ENCODE results near the gene PDZD2. TPM values are rescaled to one million over a fixed set of nuclear protein-coding genes. Genes with fewer than 3 reads are reported as not detected.
A peak's percentile ranks its signal among the peaks of the same experiment; 100 is the strongest.
"Not testable (repeated sequence)": the region's sequence is repeated elsewhere in the genome, so short reads cannot be mapped to it uniquely, and the experiment has no call there.

The PDZD2 gene
- total RNA-seq, 8 experiments from 2014 or later, result 1.6 to 6.9 (median 3.2) TPM

DNA sequence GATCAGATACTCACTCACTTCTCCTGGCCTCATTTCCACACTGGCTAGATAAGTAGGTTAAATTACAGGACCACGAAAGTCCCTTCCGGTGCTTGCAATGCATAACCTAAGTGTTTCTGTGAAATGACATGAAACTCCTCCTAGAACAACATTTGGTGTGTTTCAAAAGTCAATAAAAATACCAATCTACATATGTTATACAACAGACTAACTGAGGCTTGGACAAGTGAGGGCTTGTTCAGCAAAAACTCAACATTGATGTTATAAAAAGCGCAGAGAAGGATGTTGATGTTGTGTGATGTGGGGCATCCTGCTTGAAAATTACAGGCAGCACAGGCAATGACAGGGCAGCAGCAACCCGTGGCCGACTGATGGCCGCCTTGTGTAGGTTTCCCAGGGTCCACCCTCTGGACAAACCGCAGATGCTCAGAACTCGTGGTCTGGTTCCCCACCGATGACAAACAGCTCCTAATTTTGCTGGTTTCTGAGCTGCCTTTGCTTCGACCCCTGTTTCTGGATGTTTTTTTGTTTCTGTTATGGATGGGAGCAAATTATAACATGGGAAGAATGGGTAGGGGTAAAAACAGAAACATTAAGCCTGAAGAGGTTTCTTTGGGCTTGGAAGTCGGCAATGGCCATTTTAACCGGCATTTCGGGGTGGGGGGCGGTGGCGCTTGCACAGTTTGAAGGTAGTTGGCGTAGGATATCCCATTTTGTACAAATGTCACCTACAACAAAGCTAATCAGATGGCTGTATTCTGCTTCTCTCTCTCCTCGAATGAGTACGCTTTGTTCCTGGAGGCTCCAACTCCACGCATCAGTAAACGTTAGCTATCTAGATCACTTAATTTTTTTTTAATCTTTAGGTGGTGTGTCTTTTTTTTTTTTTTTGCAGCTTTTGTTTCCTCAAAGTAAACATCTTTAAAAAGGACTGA, 116.1 kb downstream of the PDZD2 start:
- Histone ChIP-seq H3K4me1 (replicated peaks in 1 of 2) (no peaks in the 10 kb centered on the region), H3K4me3 (no peak overlapping the region), H3K27ac (no peak overlapping the region)
- no peak for ATAC-seq (replicated peaks in 6 of 8)
- in situ Hi-C loops (cut with MboI; ENCODE audit: low pct_unique_long_range_greater_than_20kb in 2 of 9, low sequenced_read_pairs in 9 of 9, unreplicated experiment in 9 of 9), result no loop called here
- 66 to 93% (median 83%) methylated on average over 3 to 16 of the region's 20 CpGs for WGBS, 10 experiments

DNA sequence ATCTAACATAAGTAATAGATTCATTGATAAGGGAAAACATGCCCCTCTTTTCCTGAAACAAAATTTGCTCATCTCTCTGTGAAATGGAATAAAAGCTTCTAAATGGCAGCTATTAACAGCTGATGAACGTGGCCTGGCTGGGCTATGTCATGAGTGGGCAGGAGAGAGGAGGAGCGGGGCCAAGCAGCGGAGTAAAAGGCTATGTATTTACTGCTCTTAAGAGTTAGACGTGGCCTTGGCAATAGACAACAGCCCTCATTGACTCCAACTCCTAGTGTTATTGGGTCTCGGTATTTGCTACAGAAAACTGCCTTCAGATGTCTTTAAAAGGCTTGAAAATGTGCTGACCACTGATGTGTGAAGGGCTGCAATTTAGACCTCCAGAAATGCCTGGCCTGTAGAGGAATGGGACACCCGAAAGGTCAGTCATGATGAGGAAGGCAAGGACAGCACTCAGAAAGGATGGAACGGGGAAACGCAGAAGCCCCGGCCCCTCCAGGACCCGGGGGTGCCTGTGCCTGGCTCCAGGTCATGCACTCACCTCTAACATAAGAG, 116.8 kb downstream of the PDZD2 start:
- Histone ChIP-seq H3K4me3 (no peak overlapping the region), H3K4me1 (replicated peaks in 1 of 2) (no peaks in the 10 kb centered on the region), H3K27ac (no peak overlapping the region)
- WGBS, 10 experiments, result 0 to 90% (median 79%) methylated on average over 1 to 10 of the region's 10 CpGs; no CpG with 5 or more reads in 1 of the 10 experiments
- in situ Hi-C loops (cut with MboI; ENCODE audit: low pct_unique_long_range_greater_than_20kb in 2 of 9, low sequenced_read_pairs in 9 of 9, unreplicated experiment in 9 of 9), result no loop called here
- no peak for ATAC-seq (replicated peaks in 6 of 8)

DNA sequence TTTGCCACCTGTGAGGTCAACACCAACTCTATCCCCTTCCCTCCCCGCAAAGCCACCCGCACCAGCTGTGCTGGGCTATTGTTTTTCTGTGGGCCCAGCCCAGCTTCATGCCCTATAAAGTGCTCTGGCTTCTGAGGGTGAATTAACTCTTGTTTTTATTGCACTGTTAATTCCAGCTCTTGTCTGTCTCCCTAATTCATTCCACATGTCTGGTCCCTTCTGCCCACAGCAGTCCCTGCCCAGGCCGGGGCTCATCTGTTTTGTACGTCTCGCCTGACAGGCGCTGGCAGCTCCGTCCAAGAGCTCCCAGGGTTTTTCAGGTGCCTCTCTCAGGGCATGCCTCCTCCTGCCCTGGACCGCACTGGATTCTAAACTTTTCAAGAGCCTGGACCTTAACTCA, 118.9 kb downstream of the PDZD2 start:
- ATAC-seq (replicated peaks in 6 of 8), result peak in 2 of 8 experiments; percentile 15 to 55
- Histone ChIP-seq H3K4me1 (replicated peaks in 1 of 2) (no peaks in the 10 kb centered on the region), H3K27ac (no peak overlapping the region), H3K4me3 (no peak overlapping the region)
- in situ Hi-C loops (cut with MboI; ENCODE audit: low pct_unique_long_range_greater_than_20kb in 2 of 9, low sequenced_read_pairs in 9 of 9, unreplicated experiment in 9 of 9), result no loop called here
- WGBS, 10 experiments, result 0 to 92% (median 63%) methylated on average over 2 to 6 of the region's 8 CpGs; no CpG with 5 or more reads in 4 of the 10 experiments

DNA sequence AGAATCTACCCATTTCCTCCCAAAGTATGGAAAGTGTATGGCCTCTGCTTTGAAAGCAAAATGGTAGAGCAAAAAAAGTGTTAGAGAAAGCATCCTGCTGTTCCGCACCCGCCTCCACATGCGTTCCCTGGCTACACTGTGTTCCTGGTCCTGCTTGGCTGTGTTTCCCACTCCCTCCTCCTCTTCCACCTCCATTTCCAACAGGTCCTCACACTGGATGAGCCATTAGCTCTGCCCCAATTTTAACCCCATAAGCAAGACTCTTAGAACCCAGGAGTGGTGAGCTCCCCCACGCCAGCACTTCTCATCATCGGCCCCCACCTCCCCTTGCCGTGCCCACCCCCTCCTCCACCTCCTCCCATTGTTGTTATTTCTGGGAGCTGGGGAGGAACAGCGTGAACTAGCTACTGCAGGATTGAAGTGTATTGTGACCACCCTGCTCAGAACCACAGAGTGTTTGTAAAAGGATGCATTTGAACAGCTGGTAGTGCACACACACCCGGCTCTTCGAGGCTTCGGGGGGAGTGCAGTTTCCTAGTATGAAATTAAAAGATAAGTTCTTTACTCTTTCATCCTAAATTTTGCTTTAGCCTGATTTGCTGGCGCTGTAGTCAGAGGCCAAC, 120.0 kb downstream of the PDZD2 start:
- no peak overlapping the region for H3K27ac ChIP-seq
- WGBS, 10 experiments, result 20 to 100% (median 80%) methylated on average over 1 to 5 of the region's 11 CpGs; no CpG with 5 or more reads in 3 of the 10 experiments
- no peak for ATAC-seq (replicated peaks in 6 of 8)
- in situ Hi-C loops (cut with MboI; ENCODE audit: low pct_unique_long_range_greater_than_20kb in 2 of 9, low sequenced_read_pairs in 9 of 9, unreplicated experiment in 9 of 9), result no loop called here
- H3K4me3 ChIP-seq, result no peak overlapping the region
- H3K4me1 ChIP-seq (replicated peaks in 1 of 2), result no peaks in the 10 kb centered on the region

DNA sequence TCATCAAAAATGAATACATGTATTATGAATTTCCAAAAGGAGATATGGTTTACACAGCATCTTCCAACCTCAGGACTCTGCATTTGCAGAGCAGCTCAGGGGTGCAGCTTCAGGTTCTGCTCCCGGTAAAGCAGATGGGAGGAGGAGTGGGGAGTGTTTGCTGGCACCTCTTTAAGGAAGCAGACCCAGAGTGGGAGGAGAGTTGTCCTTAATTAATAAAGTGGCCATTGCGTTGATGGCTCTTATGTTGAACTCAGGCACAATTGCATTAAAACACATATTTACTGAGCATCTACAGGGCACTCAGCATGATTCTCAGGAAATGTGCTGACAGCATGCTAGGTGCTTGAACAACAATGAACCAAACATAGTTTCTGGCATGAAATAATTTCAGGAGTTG, 121.0 kb downstream of the PDZD2 start:
- in situ Hi-C loops (cut with MboI; ENCODE audit: low pct_unique_long_range_greater_than_20kb in 2 of 9, low sequenced_read_pairs in 9 of 9, unreplicated experiment in 9 of 9), result no loop called here
- Histone ChIP-seq H3K4me3 (no peak overlapping the region), H3K27ac (no peak overlapping the region), H3K4me1 (replicated peaks in 1 of 2) (no peaks in the 10 kb centered on the region)
- no peak for ATAC-seq (replicated peaks in 6 of 8)
- 0 to 100% (median 82%) methylated on average over 1 to 2 of the region's 2 CpGs; no CpG with 5 or more reads in 2 of the 10 experiments for WGBS, 10 experiments

DNA sequence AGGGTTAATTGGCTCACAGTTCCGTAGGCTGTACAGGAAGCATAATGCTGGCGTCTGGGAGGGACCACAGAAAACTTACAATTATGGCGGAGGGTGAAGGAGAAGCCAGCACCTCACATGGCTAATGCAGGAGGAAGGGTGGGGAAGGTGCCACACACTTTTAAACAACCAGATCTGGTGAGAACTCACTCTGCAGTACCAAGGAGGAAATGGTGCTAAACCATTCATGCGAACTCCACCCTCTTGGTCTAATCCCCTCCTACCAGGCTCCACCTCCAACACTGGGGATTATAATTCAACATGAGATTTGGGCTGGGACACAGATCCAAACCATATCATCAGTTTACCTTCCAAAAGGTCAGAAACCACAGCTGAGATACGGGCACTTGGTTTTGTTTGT, 122.9 kb downstream of the PDZD2 start:
- Histone ChIP-seq H3K27ac (no peak overlapping the region), H3K4me3 (no peak overlapping the region), H3K4me1 (replicated peaks in 1 of 2) (no peaks in the 10 kb centered on the region)
- ATAC-seq (replicated peaks in 6 of 8), result no peak
- 0 to 94% (median 35%) methylated on average over 1 to 4 of the region's 5 CpGs; no CpG with 5 or more reads in 3 of the 10 experiments for WGBS, 10 experiments
- in situ Hi-C loops (cut with MboI; ENCODE audit: low pct_unique_long_range_greater_than_20kb in 2 of 9, low sequenced_read_pairs in 9 of 9, unreplicated experiment in 9 of 9), result no loop called here

DNA sequence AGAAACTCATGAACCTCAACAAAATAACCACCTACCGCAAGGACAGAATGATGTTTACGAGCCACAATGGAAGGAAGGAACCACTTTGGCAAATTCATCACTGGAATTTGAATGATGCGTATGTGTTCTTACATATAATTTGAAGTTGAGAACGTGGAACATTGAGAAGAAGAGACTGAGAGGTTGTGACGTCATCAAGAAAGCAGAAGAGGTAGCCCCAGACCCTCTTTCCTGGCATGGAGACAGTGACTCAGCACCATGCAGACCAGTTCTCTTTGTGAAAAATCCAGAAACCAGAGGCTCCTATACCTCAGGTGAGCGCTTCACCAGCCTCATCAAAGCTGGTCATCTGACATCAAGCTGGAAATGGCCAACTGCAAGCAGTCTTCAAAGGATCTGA, 124.5 kb downstream of the PDZD2 start:
- Histone ChIP-seq H3K4me3 (no peak overlapping the region), H3K27ac (no peak overlapping the region), H3K4me1 (replicated peaks in 1 of 2) (no peaks in the 10 kb centered on the region)
- 0 to 100% (median 85%) methylated on average over 1 to 6 of the region's 6 CpGs for WGBS, 10 experiments
- no peak for ATAC-seq (replicated peaks in 6 of 8)
- in situ Hi-C loops (cut with MboI; ENCODE audit: low pct_unique_long_range_greater_than_20kb in 2 of 9, low sequenced_read_pairs in 9 of 9, unreplicated experiment in 9 of 9), result no loop called here

DNA sequence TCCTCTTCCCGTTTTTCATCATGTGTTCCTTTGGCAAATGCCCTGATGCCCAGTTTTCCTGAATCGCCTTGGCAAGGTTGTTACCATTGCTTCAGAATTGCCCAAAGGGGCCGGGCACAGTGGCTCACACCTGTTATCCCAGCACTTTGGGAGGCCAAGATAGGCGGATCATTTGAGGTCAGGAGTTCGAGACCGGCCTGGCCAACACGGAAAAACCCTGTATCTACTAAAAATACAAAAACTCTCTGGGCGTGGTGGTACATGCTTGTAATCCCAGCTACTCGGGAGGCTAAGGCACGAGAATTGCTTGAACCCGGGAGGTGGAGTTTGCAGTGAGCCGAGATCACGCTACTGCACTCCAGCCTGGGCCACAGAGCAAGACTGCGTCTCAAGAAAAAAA, 125.8 kb downstream of the PDZD2 start:
- ATAC-seq (replicated peaks in 6 of 8); H3K27ac ChIP-seq; in situ Hi-C loops (cut with MboI; ENCODE audit: low pct_unique_long_range_greater_than_20kb in 2 of 9, low sequenced_read_pairs in 9 of 9, unreplicated experiment in 9 of 9); H3K4me1 ChIP-seq (replicated peaks in 1 of 2); H3K4me3 ChIP-seq: not testable (repeated sequence)
- 38 to 100% (median 73%) methylated on average over 1 to 12 of the region's 14 CpGs for WGBS, 10 experiments

DNA sequence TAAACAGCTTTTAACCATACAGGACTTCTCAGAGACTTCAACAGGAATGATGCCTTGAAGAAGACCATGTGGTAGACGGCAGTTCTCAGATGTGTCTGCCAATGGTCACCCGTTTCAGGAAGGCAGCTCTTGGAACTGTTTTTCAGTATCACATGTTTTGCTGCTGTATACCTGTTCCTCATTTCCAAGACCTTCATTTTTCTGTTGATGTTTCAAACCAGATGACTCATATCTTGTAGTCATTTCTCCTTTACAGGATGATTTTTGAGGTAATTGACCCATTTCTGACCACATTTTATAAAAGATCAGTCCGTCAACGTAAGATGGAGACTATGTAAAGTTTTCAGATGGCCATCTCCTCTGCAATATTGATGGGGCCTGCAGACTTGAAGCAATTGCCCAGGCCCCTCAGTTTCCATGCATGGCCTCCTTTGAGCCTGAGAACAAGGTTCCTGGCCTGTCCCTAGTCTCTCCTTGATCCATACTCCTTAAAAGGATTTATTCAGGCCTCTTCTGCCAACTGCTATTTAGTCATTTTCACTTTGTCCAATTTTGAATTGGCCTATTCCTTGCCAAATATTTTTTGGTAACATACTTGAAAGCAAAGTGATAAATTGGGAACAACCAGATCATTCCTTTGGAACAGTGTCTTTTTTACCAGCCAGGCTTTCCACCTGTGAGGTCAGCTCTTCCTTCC, 128.6 kb downstream of the PDZD2 start:
- Histone ChIP-seq H3K4me3 (no peak overlapping the region), H3K27ac (no peak overlapping the region), H3K4me1 (replicated peaks in 1 of 2) (peaks cover 8 to 17% of the 10 kb centered on the region in 2 donors)
- WGBS, 10 experiments, result 42 to 100% (median 79%) methylated on average over 1 to 3 of the region's 4 CpGs
- in situ Hi-C loops (cut with MboI; ENCODE audit: low pct_unique_long_range_greater_than_20kb in 2 of 9, low sequenced_read_pairs in 9 of 9, unreplicated experiment in 9 of 9), result no loop called here
- ATAC-seq (replicated peaks in 6 of 8), result no peak

DNA sequence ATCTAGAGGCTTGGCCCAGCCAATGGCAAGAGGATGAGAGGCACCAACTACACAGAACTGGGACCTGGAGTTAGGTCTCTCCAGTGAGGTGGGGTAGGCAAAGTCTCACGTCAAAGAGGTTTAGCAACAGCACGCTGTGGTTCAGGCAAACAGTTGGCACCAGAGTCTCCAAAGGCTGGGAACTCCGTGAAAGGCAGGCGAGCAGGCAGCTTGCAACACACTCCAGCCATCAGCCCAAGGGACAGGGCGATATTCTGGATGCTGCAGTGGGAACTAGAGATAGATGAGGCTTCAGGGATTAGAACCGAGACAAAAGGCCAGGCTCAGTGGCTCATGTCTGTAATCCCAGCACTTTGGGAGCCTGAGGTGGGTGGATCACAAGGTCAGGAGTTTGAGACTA, 129.1 kb downstream of the PDZD2 start:
- ATAC-seq (replicated peaks in 6 of 8), result no peak
- no peak overlapping the region for H3K4me3 ChIP-seq
- peaks cover 8 to 17% of the 10 kb centered on the region in 2 donors for H3K4me1 ChIP-seq (replicated peaks in 1 of 2)
- 0 to 95% (median 83%) methylated on average over 3 to 5 of the region's 6 CpGs; no CpG with 5 or more reads in 5 of the 10 experiments for WGBS, 10 experiments
- in situ Hi-C loops (cut with MboI; ENCODE audit: low pct_unique_long_range_greater_than_20kb in 2 of 9, low sequenced_read_pairs in 9 of 9, unreplicated experiment in 9 of 9), result no loop called here
- H3K27ac ChIP-seq, result no peak overlapping the region

DNA sequence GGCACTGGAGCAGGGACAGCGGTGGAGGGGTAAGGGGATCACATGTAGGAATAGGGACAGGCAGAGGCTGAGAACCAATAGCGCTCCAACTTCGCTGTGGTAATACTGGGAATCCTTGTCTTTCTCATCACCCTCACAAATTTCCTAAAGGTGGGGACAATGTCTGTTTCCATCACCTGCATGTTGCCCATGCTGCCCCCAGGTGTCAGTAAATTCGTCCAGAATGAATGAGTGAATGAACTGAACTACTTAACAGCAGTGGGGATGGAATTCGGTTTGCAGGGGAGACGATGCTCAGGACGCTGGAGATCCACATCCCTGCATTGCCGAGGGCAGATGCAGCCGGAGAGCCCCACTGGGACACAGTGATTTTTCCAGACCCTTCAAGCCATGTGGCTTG, 129.9 kb downstream of the PDZD2 start:
- in situ Hi-C loops (cut with MboI; ENCODE audit: low pct_unique_long_range_greater_than_20kb in 2 of 9, low sequenced_read_pairs in 9 of 9, unreplicated experiment in 9 of 9), result no loop called here
- no peak for ATAC-seq (replicated peaks in 6 of 8)
- Histone ChIP-seq H3K4me1 (replicated peaks in 1 of 2) (peaks cover 8 to 17% of the 10 kb centered on the region in 2 donors), H3K4me3 (no peak overlapping the region), H3K27ac (no peak overlapping the region)
- WGBS, 10 experiments, result 17 to 100% (median 87%) methylated on average over 1 to 7 of the region's 9 CpGs; no CpG with 5 or more reads in 2 of the 10 experiments

DNA sequence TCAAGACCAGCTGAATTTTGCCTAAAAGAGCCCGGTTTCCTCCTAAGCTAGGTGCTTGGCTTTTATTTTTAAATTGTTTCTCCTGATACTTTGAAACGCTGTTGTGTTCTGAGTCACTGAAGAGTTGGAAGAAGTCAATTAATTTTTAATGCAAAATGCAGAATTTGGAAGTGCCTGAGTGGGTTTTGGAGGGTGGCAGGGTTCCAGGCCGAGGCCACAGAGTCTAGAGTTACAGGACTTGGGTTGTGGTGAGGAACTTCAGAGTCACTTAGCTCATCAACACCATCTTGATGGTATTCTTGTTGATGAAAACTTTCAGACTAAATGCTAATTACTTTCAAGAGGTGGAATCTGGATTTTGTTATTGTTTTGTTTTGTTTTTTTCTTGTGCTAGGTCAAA, 130.6 kb downstream of the PDZD2 start:
- 0 to 93% (median 67%) methylated on average over 1 to 3 of the region's 3 CpGs for WGBS, 10 experiments
- Histone ChIP-seq H3K4me1 (replicated peaks in 1 of 2) (peaks cover 8 to 17% of the 10 kb centered on the region in 2 donors), H3K4me3 (no peak overlapping the region), H3K27ac (no peak overlapping the region)
- in situ Hi-C loops (cut with MboI; ENCODE audit: low pct_unique_long_range_greater_than_20kb in 2 of 9, low sequenced_read_pairs in 9 of 9, unreplicated experiment in 9 of 9), result no loop called here
- ATAC-seq (replicated peaks in 6 of 8), result peak in 1 of 8 experiments; percentile 60

Measured in motor neuron (in vitro differentiated cells).